ENCODE results near the gene DGKD. TPM values are rescaled to one million over a fixed set of nuclear protein-coding genes. Genes with fewer than 3 reads are reported as not detected.
A peak's percentile ranks its signal among the peaks of the same experiment; 100 is the strongest.

The DGKD gene
- total and polyA plus RNA-seq, 2 experiments from 2014 or later = 3.9 to 4.0 TPM

GRCh38 chr2:233430081-233430480, 75.8 kb downstream of the DGKD start:
- Histone ChIP-seq H3K36me3 (ENCODE audit: low read depth) (no peaks in the 10 kb centered on the region), H3K4me2 (ENCODE audit: unreplicated experiment) (no peak overlapping the region), H3K9me2 (ENCODE audit: insufficient read depth) (no peaks in the 10 kb centered on the region), H3K27ac (no peak overlapping the region), H3K27me3 (replicated peaks; ENCODE audit: insufficient read depth) (no peaks in the 10 kb centered on the region), H3K4me3 (no peak overlapping the region), H3F3A (ENCODE audit: insufficient read depth) (peaks cover 17% of the 10 kb centered on the region), H3K79me2 (ENCODE audit: insufficient read depth) (no peaks in the 10 kb centered on the region), H3K4me1 (ENCODE audit: insufficient read depth) (peaks cover 11% of the 10 kb centered on the region), H3K9ac (no peak overlapping the region), H3K9me3 (ENCODE audit: low read depth) (no peaks in the 10 kb centered on the region), H4K20me1 (ENCODE audit: insufficient read depth) (no peaks in the 10 kb centered on the region), H2AFZ (no peak overlapping the region)
- no peak for TF ChIP-seq EZH2 (IDR thresholded peaks at IDR 0.05; ENCODE audit: insufficient read depth, poor library complexity, severe bottlenecking)
- TF ChIP-seq EZH2phosphoT487 (IDR thresholded peaks at IDR 0.05; ENCODE audit: insufficient read depth, low read depth) = no peak
- in situ Hi-C loops (cut with MboI) = no loop called here
- DNase-seq = peak; percentile 30
- WGBS, 2 experiments (ENCODE audit: low coverage in 1 of 2, low lambda C conversion rate in 2 of 2, missing lambda C conversion rate in 2 of 2) = 63 to 64% methylated on average over 4 of the region's 4 CpGs

GRCh38 chr2:233430651-233431050, 76.4 kb downstream of the DGKD start:
- no peak for DNase-seq
- H3K4me3 ChIP-seq = no peak overlapping the region
- no peaks in the 10 kb centered on the region for H3K79me2 ChIP-seq (ENCODE audit: insufficient read depth)
- no peak overlapping the region for H2AFZ ChIP-seq
- no peaks in the 10 kb centered on the region for H3K27me3 ChIP-seq (replicated peaks; ENCODE audit: insufficient read depth)
- H4K20me1 ChIP-seq (ENCODE audit: insufficient read depth) = no peaks in the 10 kb centered on the region
- H3K9me2 ChIP-seq (ENCODE audit: insufficient read depth) = no peaks in the 10 kb centered on the region
- in situ Hi-C loops (cut with MboI) = no loop called here
- 98 to 100% methylated on average over 1 of the region's 1 CpG for WGBS, 2 experiments (ENCODE audit: low coverage in 1 of 2, low lambda C conversion rate in 2 of 2, missing lambda C conversion rate in 2 of 2)
- H3F3A ChIP-seq (ENCODE audit: insufficient read depth) = peaks cover 15% of the 10 kb centered on the region
- H3K9me3 ChIP-seq (ENCODE audit: low read depth) = no peaks in the 10 kb centered on the region
- H3K4me1 ChIP-seq (ENCODE audit: insufficient read depth) = peaks cover 11% of the 10 kb centered on the region
- no peak overlapping the region for H3K27ac ChIP-seq
- H3K9ac ChIP-seq = no peak overlapping the region
- H3K36me3 ChIP-seq (ENCODE audit: low read depth) = no peaks in the 10 kb centered on the region
- TF ChIP-seq EZH2 (IDR thresholded peaks at IDR 0.05; ENCODE audit: insufficient read depth, poor library complexity, severe bottlenecking) (no peak), EZH2phosphoT487 (IDR thresholded peaks at IDR 0.05; ENCODE audit: insufficient read depth, low read depth) (no peak)
- no peak overlapping the region for H3K4me2 ChIP-seq (ENCODE audit: unreplicated experiment)

GRCh38 chr2:233433029-233433428, 78.7 kb downstream of the DGKD start:
- no peaks in the 10 kb centered on the region for H3K9me3 ChIP-seq (ENCODE audit: low read depth)
- H3K4me3 ChIP-seq = no peak overlapping the region
- H3F3A ChIP-seq (ENCODE audit: insufficient read depth) = no peaks in the 10 kb centered on the region
- no peak overlapping the region for H3K27ac ChIP-seq
- no peak overlapping the region for H2AFZ ChIP-seq
- H3K9me2 ChIP-seq (ENCODE audit: insufficient read depth) = no peaks in the 10 kb centered on the region
- H3K27me3 ChIP-seq (replicated peaks; ENCODE audit: insufficient read depth) = no peaks in the 10 kb centered on the region
- no peak for DNase-seq
- no peak overlapping the region for H3K9ac ChIP-seq
- TF ChIP-seq EZH2phosphoT487 (IDR thresholded peaks at IDR 0.05; ENCODE audit: insufficient read depth, low read depth) (no peak), EZH2 (IDR thresholded peaks at IDR 0.05; ENCODE audit: insufficient read depth, poor library complexity, severe bottlenecking) (no peak)
- 98% methylated on average over 2 of the region's 2 CpGs for WGBS, 2 experiments (ENCODE audit: low coverage in 1 of 2, low lambda C conversion rate in 2 of 2, missing lambda C conversion rate in 2 of 2)
- no peaks in the 10 kb centered on the region for H3K79me2 ChIP-seq (ENCODE audit: insufficient read depth)
- H4K20me1 ChIP-seq (ENCODE audit: insufficient read depth) = no peaks in the 10 kb centered on the region
- H3K4me2 ChIP-seq (ENCODE audit: unreplicated experiment) = no peak overlapping the region
- H3K4me1 ChIP-seq (ENCODE audit: insufficient read depth) = peaks cover 11% of the 10 kb centered on the region
- no peaks in the 10 kb centered on the region for H3K36me3 ChIP-seq (ENCODE audit: low read depth)
- in situ Hi-C loops (cut with MboI) = no loop called here

- no peak for TF ChIP-seq EZH2 (IDR thresholded peaks at IDR 0.05; ENCODE audit: insufficient read depth, poor library complexity, severe bottlenecking)
- no peak for TF ChIP-seq EZH2phosphoT487 (IDR thresholded peaks at IDR 0.05; ENCODE audit: insufficient read depth, low read depth)
- DNase-seq = no peak
- Histone ChIP-seq H3F3A (ENCODE audit: insufficient read depth) (no peaks in the 10 kb centered on the region), H3K4me1 (ENCODE audit: insufficient read depth) (peaks cover 11% of the 10 kb centered on the region), H3K79me2 (ENCODE audit: insufficient read depth) (no peaks in the 10 kb centered on the region), H3K4me3 (no peak overlapping the region), H3K4me2 (ENCODE audit: unreplicated experiment) (no peak overlapping the region), H2AFZ (no peak overlapping the region), H3K36me3 (ENCODE audit: low read depth) (no peaks in the 10 kb centered on the region), H4K20me1 (ENCODE audit: insufficient read depth) (no peaks in the 10 kb centered on the region), H3K9me2 (ENCODE audit: insufficient read depth) (no peaks in the 10 kb centered on the region), H3K9me3 (ENCODE audit: low read depth) (no peaks in the 10 kb centered on the region), H3K9ac (no peak overlapping the region), H3K27me3 (replicated peaks; ENCODE audit: insufficient read depth) (no peaks in the 10 kb centered on the region), H3K27ac (no peak overlapping the region)
- WGBS, 2 experiments (ENCODE audit: low coverage in 1 of 2, low lambda C conversion rate in 2 of 2, missing lambda C conversion rate in 2 of 2) = 94 to 100% methylated on average over 1 of the region's 1 CpG
- in situ Hi-C loops (cut with MboI) = no loop called here
Observed at GRCh38 chr2:233433794-233434193, 79.5 kb downstream of the DGKD start.

All from GM23248 (cell line).